Liver (tissue), 9 donors: ENCODE results near the gene DNMT3A. TPM values are rescaled to one million over a fixed set of nuclear protein-coding genes. Genes with fewer than 3 reads are reported as not detected.
A peak's percentile ranks its signal among the peaks of the same experiment; 100 is the strongest.

Source experiments
- DNase-seq: peaks from one replicate; pipeline ENCODE4 v3.0.0-alpha.2; 2017; ENCODE audit warnings: low spot score
- H3K27ac ChIP-seq, 2 donors: one replicate each; pipeline ENCODE4 v1.7.0; 2013; ENCODE audit warnings: inconsistent platforms in 2 of 2, low read length in 2 of 2, control low read depth in 1 of 2, low read depth in 1 of 2, mild to moderate bottlenecking in 1 of 2
- H3K27me3 ChIP-seq, 4 donors: one replicate each; pipeline versions ENCODE4 v1.6.1 to v1.7.0; 2013; ENCODE audit warnings: low read length in 3 of 4, inconsistent platforms in 1 of 4, mild to moderate bottlenecking in 1 of 4, moderate library complexity in 1 of 4; ENCODE audit not compliant: control insufficient read depth in 4 of 4, insufficient read depth in 4 of 4
- H3K36me3 ChIP-seq, 4 donors: one replicate each; pipeline versions ENCODE4 v1.6.1 to v1.7.0; 2013; ENCODE audit warnings: low read length in 3 of 4, mild to moderate bottlenecking in 3 of 4, low read depth in 1 of 4, moderate library complexity in 1 of 4; ENCODE audit not compliant: control insufficient read depth in 4 of 4, insufficient read depth in 3 of 4
- H3K4me1 ChIP-seq, 4 donors: one replicate each; pipeline versions ENCODE4 v1.6.1 to v1.7.0; 2013; ENCODE audit warnings: low read length in 3 of 4, mild to moderate bottlenecking in 3 of 4, moderate library complexity in 1 of 4; ENCODE audit not compliant: control insufficient read depth in 4 of 4, insufficient read depth in 4 of 4
- H3K4me3 ChIP-seq, 3 donors: one replicate each; pipeline versions ENCODE4 v1.6.1 to v1.7.0; 2013; ENCODE audit warnings: low read length in 3 of 3, control low read depth in 1 of 3, low read depth in 1 of 3, mild to moderate bottlenecking in 1 of 3
- H3K9ac ChIP-seq, 2 donors: one replicate each; pipeline ENCODE4 v1.7.0; 2013; ENCODE audit warnings: low read length in 2 of 2, mild to moderate bottlenecking in 2 of 2, moderate library complexity in 2 of 2, control low read depth in 1 of 2, low read depth in 1 of 2
- H3K9me3 ChIP-seq, 4 donors: one replicate each; pipeline versions ENCODE4 v1.6.1 to v1.7.0; 2013; ENCODE audit warnings: low read length in 3 of 4; ENCODE audit not compliant: control insufficient read depth in 4 of 4
- EGR1 ChIP-seq, 2 donors: IDR thresholded peaks; 2 replicates each; pipeline ENCODE4 v1.6.1; 2016 to 2018; ENCODE audit warnings: antibody characterized with exemption in 2 of 2, low read depth in 2 of 2
- FOXA1 ChIP-seq: IDR thresholded peaks from 2 replicates; pipeline ENCODE4 v1.6.1; 2016; ENCODE audit warnings: antibody characterized with exemption
- FOXA2 ChIP-seq: IDR thresholded peaks from 2 replicates; pipeline ENCODE4 v1.6.1; 2016; ENCODE audit warnings: antibody characterized with exemption
- GABPA ChIP-seq, 2 donors: IDR thresholded peaks in 1 of 2; conservative IDR thresholded peaks in 1 of 2; 2 replicates each; pipeline ENCODE4 v1.6.1; 2016; ENCODE audit warnings: antibody characterized with exemption in 2 of 2, mild to moderate bottlenecking in 1 of 2, moderate library complexity in 1 of 2
- HNF4A ChIP-seq, 2 donors: conservative IDR thresholded peaks; 2 replicates each; pipeline ENCODE4 v1.6.1; 2016; ENCODE audit warnings: antibody characterized with exemption in 2 of 2, mild to moderate bottlenecking in 2 of 2
- HNF4G ChIP-seq: IDR thresholded peaks from 2 replicates; pipeline ENCODE4 v1.6.1; 2016; ENCODE audit warnings: antibody characterized with exemption
- JUND ChIP-seq, 2 donors: IDR thresholded peaks; 2 replicates each; pipeline ENCODE4 v1.6.1; 2016; ENCODE audit warnings: antibody characterized with exemption in 2 of 2
- NR2F2 ChIP-seq: IDR thresholded peaks from 2 replicates; pipeline ENCODE4 v1.6.1; 2016; ENCODE audit warnings: antibody characterized with exemption
- RAD21 ChIP-seq, 2 donors: IDR thresholded peaks; 2 replicates each; pipeline ENCODE4 v1.6.1; 2016; ENCODE audit warnings: antibody characterized with exemption in 2 of 2, mild to moderate bottlenecking in 2 of 2
- RXRA ChIP-seq, 2 donors: IDR thresholded peaks; 2 replicates each; pipeline ENCODE4 v1.6.1; 2017 to 2018; ENCODE audit warnings: antibody characterized with exemption in 2 of 2, mild to moderate bottlenecking in 1 of 2
- SP1 ChIP-seq: IDR thresholded peaks from 2 replicates; pipeline ENCODE4 v1.6.1; 2018; ENCODE audit warnings: antibody characterized with exemption, mild to moderate bottlenecking
- TAF1 ChIP-seq: conservative IDR thresholded peaks from 2 replicates; pipeline ENCODE4 v1.6.1; 2016; ENCODE audit warnings: antibody characterized with exemption, mild to moderate bottlenecking
- YY1 ChIP-seq: IDR thresholded peaks from 2 replicates; pipeline ENCODE4 v1.6.1; 2016; ENCODE audit warnings: antibody characterized with exemption, mild to moderate bottlenecking
- WGBS: extraction: QIAGEN DNeasy Blood & Tissue Kit; methylation state at CpG from one replicate; pipeline ENCODE4 v1.1.7; 2013; 5-methylcytosine and 5-hydroxymethylcytosine counted together
- polyA plus RNA-seq, 2 donors: library from polyadenylated mRNA; stranded (reverse) in 1 of 2; unstranded in 1 of 2; fragments of 200-250 nt in 1 of 2; fragments of >200 nt in 1 of 2; fragmentation: Nextera tagmentation in 1 of 2; extraction: Ambion mirVana in 1 of 2; gene quantifications; one replicate each; pipeline versions ENCODE4 v1.2.1 to v1.2.3, GENCODE V29; 2013 to 2015
- total RNA-seq, 2 donors: library from RNA; depleted of rRNA; stranded (reverse); fragments of >200 nt; gene quantifications; one replicate each; pipeline ENCODE4 v1.2.3, GENCODE V29; 2014
- TF ChIP-seq, protein P1 (sequence below): IDR thresholded peaks from 2 replicates; pipeline ENCODE4 v1.6.1; 2016; ENCODE audit warnings: antibody characterized with exemption, mild to moderate bottlenecking
- TF ChIP-seq, protein P2 (sequence below): IDR thresholded peaks from 2 replicates; pipeline ENCODE4 v1.6.1; 2016; ENCODE audit warnings: antibody characterized with exemption
- TF ChIP-seq, protein P3 (sequence below): IDR thresholded peaks from 2 replicates; pipeline ENCODE4 v1.6.1; 2016; ENCODE audit warnings: antibody characterized with exemption
- TF ChIP-seq, protein P4 (sequence below): IDR thresholded peaks from 2 replicates; pipeline ENCODE4 v1.6.1; 2016; ENCODE audit warnings: antibody characterized with exemption
- TF ChIP-seq, protein P5 (sequence below): fragments of 150-350 bp; IDR thresholded peaks from 2 replicates; pipeline ENCODE4 v1.5.1; 2017; ENCODE audit warnings: improper control_type of control experiment, low read depth, low read length; ENCODE audit not compliant: missing input control
- donor health status: healthy.
- donor health status: healthy.
- donor health status: healthy.
- donor health status: healthy.
- donor health status: healthy.

DNMT3A gene
- total and polyA plus RNA-seq, 4 donors, result 3.5 to 24.2 (median 8.1) TPM

DNA sequence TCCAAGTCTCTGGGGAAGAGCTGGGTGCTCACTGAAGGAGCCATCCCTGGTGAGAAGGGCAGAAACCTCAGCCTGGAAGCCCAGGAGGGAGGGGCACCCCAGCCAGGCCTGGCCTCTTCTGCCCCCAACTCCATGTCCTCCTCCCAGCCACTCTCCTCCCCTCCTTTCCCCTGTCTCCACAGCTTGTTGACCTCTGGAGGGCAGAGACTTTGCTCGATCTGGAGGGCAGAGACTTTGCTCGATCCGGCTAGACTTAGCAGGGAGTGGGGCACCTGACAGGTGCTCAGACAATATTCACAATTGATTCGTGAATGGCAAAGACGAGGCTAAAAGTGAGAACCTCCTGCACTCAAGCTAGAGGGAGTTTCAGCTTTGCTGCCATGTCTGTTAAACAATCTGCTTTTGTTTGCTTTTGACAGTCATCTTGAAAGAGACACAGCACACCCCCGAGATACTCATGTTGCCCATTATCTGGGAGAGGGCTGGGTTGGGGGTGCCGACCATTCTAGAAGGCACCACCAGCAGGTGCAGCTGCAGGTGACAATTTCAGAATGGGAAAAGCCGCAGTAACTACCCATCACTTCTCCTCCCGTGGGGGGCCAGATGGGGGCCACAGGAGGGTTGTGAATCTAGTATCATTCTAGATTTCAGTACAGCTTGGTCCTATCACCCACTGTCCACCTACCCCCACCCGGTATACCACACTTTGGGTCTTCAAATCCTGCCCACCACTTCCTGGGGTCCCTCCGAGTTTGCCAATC is 54.8 kb downstream of the DNMT3A start:
- no peak for DNase-seq
- TF ChIP-seq SP1 (no peak), NR2F2 (no peak), HNF4A (conservative IDR thresholded peaks at IDR 0.05) (no peak)
- H3K36me3 ChIP-seq, result peaks cover 0 to 4% (median 1%) of the 10 kb centered on the region in 4 donors
- no peak overlapping the region for H3K4me3 ChIP-seq
- 85% methylated on average over 11 of the region's 11 CpGs for WGBS
- no peak overlapping the region for H3K9ac ChIP-seq
- H3K27me3 ChIP-seq, result no peaks in the 10 kb centered on the region
- H3K27ac ChIP-seq, result no peak overlapping the region
- H3K9me3 ChIP-seq, result no peaks in the 10 kb centered on the region
- peaks cover 0 to 9% (median 4%) of the 10 kb centered on the region in 4 donors for H3K4me1 ChIP-seq

DNA sequence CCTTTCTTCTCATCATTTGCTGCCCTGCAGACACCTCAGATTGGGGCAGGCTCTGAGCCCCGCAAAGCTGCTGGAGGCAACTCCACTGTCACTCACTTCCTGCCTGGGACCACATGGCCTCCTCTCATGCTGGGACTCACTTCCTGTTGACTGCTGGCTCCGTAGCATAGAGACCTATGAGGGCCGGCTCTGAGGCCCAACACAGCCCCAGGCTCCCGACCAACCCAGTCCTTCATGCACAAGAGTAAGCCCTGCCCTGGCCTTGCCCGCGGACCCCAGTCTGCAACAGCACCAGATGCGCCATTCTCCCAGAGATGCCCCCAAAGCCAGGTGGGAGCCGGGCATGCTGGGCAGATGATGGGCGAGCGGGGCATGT is 55.7 kb downstream of the DNMT3A start:
- TF ChIP-seq JUND (IDR thresholded peaks at IDR 0.05) (no peak), RAD21 (IDR thresholded peaks at IDR 0.05) (no peak), GABPA (IDR thresholded peaks at IDR 0.05 in 1 of 2, conservative IDR thresholded peaks at IDR 0.05 in 1 of 2) (peak in 1 of 2 donors; percentile 24)
- Histone ChIP-seq H3K27ac (no peak overlapping the region), H3K4me3 (no peak overlapping the region), H3K36me3 (peaks cover 0 to 4% (median 1%) of the 10 kb centered on the region in 4 donors), H3K9ac (no peak overlapping the region), H3K9me3 (no peaks in the 10 kb centered on the region), H3K4me1 (peaks cover 0 to 14% (median 4%) of the 10 kb centered on the region in 4 donors), H3K27me3 (no peaks in the 10 kb centered on the region)
- 80% methylated on average over 10 of the region's 10 CpGs for WGBS
- no peak for DNase-seq

DNA sequence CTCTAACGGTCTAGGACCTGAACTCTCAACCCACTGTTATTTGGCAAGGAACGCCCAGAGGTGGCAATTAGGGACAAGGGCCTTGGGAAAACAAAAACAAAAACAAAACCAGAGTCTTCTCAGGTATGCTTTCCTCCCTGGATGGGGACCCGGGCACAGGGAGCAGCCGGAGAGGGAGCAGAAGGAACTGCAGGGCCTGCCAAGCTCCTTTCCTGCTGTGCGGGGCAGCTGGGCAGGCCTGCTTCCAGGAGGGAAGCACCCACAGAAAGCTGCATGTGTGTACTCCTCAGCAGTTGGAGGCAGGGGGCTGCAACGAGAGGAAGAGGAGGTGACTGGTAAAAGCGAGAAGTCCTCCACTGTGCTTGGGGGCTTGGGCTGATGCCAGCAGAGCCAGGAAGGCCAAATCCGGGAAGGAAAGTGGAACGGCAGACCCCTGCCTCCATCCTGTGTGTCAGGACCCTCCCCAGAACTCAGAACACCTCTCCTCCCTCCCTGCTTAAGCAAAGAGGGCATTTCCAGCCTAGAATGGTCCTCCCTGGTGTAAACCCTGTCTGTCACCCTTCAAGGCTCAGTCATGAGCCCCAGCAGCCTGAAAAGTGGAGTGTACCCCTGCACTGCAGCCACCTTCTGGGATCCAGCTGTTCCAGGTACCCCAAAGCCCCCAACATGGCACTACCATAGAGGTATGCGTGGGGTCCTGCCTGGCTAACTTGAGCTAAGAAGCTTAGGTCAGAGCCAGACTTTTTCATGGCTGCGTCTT is 56.3 kb downstream of the DNMT3A start:
- WGBS, result 83% methylated on average over 11 of the region's 11 CpGs
- H3K27me3 ChIP-seq, result no peaks in the 10 kb centered on the region
- no peak for DNase-seq
- peaks cover 0 to 4% (median 1%) of the 10 kb centered on the region in 4 donors for H3K36me3 ChIP-seq
- H3K4me1 ChIP-seq, result peaks cover 0 to 14% (median 4%) of the 10 kb centered on the region in 4 donors
- H3K27ac ChIP-seq, result peak overlapping the region in 1 of 2 donors; percentile 36
- H3K9ac ChIP-seq, result no peak overlapping the region
- H3K9me3 ChIP-seq, result no peaks in the 10 kb centered on the region
- H3K4me3 ChIP-seq, result no peak overlapping the region
- TF ChIP-seq YY1 (no peak), JUND (IDR thresholded peaks at IDR 0.05) (no peak), FOXA2 (no peak), RAD21 (IDR thresholded peaks at IDR 0.05) (no peak), NR2F2 (no peak), FOXA1 (no peak), HNF4G (no peak), HNF4A (conservative IDR thresholded peaks at IDR 0.05) (no peak), SP1 (no peak), EGR1 (IDR thresholded peaks at IDR 0.05; ENCODE audit: low read depth in 2 of 2) (no peak), RXRA (IDR thresholded peaks at IDR 0.05) (no peak), GABPA (IDR thresholded peaks at IDR 0.05 in 1 of 2, conservative IDR thresholded peaks at IDR 0.05 in 1 of 2) (no peak), TAF1 (no peak)
- TF ChIP-seq, protein P1, sequence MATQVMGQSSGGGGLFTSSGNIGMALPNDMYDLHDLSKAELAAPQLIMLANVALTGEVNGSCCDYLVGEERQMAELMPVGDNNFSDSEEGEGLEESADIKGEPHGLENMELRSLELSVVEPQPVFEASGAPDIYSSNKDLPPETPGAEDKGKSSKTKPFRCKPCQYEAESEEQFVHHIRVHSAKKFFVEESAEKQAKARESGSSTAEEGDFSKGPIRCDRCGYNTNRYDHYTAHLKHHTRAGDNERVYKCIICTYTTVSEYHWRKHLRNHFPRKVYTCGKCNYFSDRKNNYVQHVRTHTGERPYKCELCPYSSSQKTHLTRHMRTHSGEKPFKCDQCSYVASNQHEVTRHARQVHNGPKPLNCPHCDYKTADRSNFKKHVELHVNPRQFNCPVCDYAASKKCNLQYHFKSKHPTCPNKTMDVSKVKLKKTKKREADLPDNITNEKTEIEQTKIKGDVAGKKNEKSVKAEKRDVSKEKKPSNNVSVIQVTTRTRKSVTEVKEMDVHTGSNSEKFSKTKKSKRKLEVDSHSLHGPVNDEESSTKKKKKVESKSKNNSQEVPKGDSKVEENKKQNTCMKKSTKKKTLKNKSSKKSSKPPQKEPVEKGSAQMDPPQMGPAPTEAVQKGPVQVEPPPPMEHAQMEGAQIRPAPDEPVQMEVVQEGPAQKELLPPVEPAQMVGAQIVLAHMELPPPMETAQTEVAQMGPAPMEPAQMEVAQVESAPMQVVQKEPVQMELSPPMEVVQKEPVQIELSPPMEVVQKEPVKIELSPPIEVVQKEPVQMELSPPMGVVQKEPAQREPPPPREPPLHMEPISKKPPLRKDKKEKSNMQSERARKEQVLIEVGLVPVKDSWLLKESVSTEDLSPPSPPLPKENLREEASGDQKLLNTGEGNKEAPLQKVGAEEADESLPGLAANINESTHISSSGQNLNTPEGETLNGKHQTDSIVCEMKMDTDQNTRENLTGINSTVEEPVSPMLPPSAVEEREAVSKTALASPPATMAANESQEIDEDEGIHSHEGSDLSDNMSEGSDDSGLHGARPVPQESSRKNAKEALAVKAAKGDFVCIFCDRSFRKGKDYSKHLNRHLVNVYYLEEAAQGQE, result no peak
- TF ChIP-seq, protein P2, sequence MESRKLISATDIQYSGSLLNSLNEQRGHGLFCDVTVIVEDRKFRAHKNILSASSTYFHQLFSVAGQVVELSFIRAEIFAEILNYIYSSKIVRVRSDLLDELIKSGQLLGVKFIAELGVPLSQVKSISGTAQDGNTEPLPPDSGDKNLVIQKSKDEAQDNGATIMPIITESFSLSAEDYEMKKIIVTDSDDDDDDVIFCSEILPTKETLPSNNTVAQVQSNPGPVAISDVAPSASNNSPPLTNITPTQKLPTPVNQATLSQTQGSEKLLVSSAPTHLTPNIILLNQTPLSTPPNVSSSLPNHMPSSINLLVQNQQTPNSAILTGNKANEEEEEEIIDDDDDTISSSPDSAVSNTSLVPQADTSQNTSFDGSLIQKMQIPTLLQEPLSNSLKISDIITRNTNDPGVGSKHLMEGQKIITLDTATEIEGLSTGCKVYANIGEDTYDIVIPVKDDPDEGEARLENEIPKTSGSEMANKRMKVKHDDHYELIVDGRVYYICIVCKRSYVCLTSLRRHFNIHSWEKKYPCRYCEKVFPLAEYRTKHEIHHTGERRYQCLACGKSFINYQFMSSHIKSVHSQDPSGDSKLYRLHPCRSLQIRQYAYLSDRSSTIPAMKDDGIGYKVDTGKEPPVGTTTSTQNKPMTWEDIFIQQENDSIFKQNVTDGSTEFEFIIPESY, result no peak
- TF ChIP-seq, protein P3, sequence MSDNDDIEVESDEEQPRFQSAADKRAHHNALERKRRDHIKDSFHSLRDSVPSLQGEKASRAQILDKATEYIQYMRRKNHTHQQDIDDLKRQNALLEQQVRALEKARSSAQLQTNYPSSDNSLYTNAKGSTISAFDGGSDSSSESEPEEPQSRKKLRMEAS, result no peak
- TF ChIP-seq, protein P4, sequence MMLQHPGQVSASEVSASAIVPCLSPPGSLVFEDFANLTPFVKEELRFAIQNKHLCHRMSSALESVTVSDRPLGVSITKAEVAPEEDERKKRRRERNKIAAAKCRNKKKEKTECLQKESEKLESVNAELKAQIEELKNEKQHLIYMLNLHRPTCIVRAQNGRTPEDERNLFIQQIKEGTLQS, result no peak
- TF ChIP-seq, protein P5, sequence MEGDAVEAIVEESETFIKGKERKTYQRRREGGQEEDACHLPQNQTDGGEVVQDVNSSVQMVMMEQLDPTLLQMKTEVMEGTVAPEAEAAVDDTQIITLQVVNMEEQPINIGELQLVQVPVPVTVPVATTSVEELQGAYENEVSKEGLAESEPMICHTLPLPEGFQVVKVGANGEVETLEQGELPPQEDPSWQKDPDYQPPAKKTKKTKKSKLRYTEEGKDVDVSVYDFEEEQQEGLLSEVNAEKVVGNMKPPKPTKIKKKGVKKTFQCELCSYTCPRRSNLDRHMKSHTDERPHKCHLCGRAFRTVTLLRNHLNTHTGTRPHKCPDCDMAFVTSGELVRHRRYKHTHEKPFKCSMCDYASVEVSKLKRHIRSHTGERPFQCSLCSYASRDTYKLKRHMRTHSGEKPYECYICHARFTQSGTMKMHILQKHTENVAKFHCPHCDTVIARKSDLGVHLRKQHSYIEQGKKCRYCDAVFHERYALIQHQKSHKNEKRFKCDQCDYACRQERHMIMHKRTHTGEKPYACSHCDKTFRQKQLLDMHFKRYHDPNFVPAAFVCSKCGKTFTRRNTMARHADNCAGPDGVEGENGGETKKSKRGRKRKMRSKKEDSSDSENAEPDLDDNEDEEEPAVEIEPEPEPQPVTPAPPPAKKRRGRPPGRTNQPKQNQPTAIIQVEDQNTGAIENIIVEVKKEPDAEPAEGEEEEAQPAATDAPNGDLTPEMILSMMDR, result no peak
